OCI-LY3 (cell line): Measurements from ENCODE around the gene FBXW7.
A peak's percentile ranks its signal among the peaks of the same experiment; 100 is the strongest.

ENCODE experiments used
- H2AFZ ChIP-seq: fragments of 200-600, 300-600 bp; shearing (Covaris generic); 2 replicates; pipeline ENCODE4 v1.6.0; 2014; ENCODE audit warnings: antibody characterized with exemption, low read depth, low read length
- H3K27ac ChIP-seq: fragments of 200-600, 300-600 bp; sonication (generic); 2 replicates; pipeline ENCODE4 v1.5.1; 2014; ENCODE audit warnings: mild to moderate bottlenecking, low read length, moderate library complexity, mixed read lengths
- H3K27me3 ChIP-seq: fragments of 200-600, 300-600 bp; sonication (generic); 2 replicates; pipeline ENCODE4 v1.6.1; 2014; ENCODE audit warnings: low read depth, low read length, mixed read lengths
- H3K36me3 ChIP-seq: fragments of 200-600, 300-600 bp; sonication (generic); replicated peaks from 2 replicates; pipeline ENCODE3; 2014; ENCODE audit warnings: low read depth, low read length, mixed read lengths
- H3K4me1 ChIP-seq: fragments of 300-600, 200-600 bp; sonication (generic); 2 replicates; pipeline ENCODE4 v1.6.1; 2014; ENCODE audit warnings: low read length, mixed read lengths
- H3K4me2 ChIP-seq: fragments of 200-600, 300-600 bp; sonication (generic); 2 replicates; pipeline ENCODE4 v1.6.1; 2014; ENCODE audit warnings: low read length, mixed read lengths
- H3K4me3 ChIP-seq: fragments of 300-600, 200-600 bp; sonication (generic); 2 replicates; pipeline ENCODE4 v1.5.1; 2014; ENCODE audit warnings: antibody characterized with exemption, mild to moderate bottlenecking, low read length, moderate library complexity
- H3K79me2 ChIP-seq: fragments of 300-600, 200-600 bp; shearing (Covaris generic); 2 replicates; pipeline ENCODE4 v1.6.1; 2014; ENCODE audit warnings: mild to moderate bottlenecking, low read length, mixed read lengths
- H3K9ac ChIP-seq: fragments of 300-600, 200-600 bp; shearing (Covaris generic); 2 replicates; pipeline ENCODE4 v1.6.0; 2014; ENCODE audit warnings: mild to moderate bottlenecking, low read length, moderate library complexity
- H3K9me3 ChIP-seq: fragments of 200-600, 300-600 bp; shearing (Covaris generic); 2 replicates; pipeline ENCODE4 v1.6.1; 2014; ENCODE audit warnings: low read length, mixed read lengths; ENCODE audit not compliant: insufficient read depth
- H4K20me1 ChIP-seq: fragments of 200-600, 300-600 bp; sonication (generic); 2 replicates; pipeline ENCODE4 v1.6.1; 2016; ENCODE audit warnings: low read length, mixed read lengths; ENCODE audit not compliant: insufficient read depth
- CTCF ChIP-seq: fragments of 200-600, 300-600 bp; sonication (generic); IDR thresholded peaks from 2 replicates; pipeline ENCODE4 v1.5.1; 2014; ENCODE audit warnings: antibody characterized with exemption, low read length, low read depth
- EZH2phosphoT487 ChIP-seq: fragments of 200-600 bp; shearing (Covaris generic); IDR thresholded peaks from 2 replicates; pipeline ENCODE4 v1.6.1; 2018; ENCODE audit warnings: antibody characterized with exemption, mixed run types, low read depth

Gene FBXW7

GRCh38 chr4:152501846-152502536, 33.9 kb downstream of the FBXW7 start:
- H3K4me1 ChIP-seq: peaks cover 64% of the 10 kb centered on the region
- H3K9me3 ChIP-seq: no peaks in the 10 kb centered on the region
- peaks cover 5% of the 10 kb centered on the region for H3K36me3 ChIP-seq
- no peak overlapping the region for H2AFZ ChIP-seq
- peak overlapping the region; percentile 79 for H3K27ac ChIP-seq
- peak overlapping the region; percentile 57 for H3K4me3 ChIP-seq
- TF ChIP-seq EZH2phosphoT487: no peak
- no peak for TF ChIP-seq CTCF
- peak overlapping the region; percentile 67 for H3K4me2 ChIP-seq
- peaks cover 46% of the 10 kb centered on the region for H4K20me1 ChIP-seq
- H3K27me3 ChIP-seq: no peaks in the 10 kb centered on the region
- peak overlapping the region; percentile 59 for H3K9ac ChIP-seq
- H3K79me2 ChIP-seq: peaks cover 95% of the 10 kb centered on the region

GRCh38 chr4:152500800-152501434, 35.0 kb downstream of the FBXW7 start:
- Histone ChIP-seq H3K4me3 (peak overlapping the region; percentile 57), H3K9me3 (no peaks in the 10 kb centered on the region), H3K79me2 (peaks cover 95% of the 10 kb centered on the region), H4K20me1 (peaks cover 50% of the 10 kb centered on the region), H2AFZ (no peak overlapping the region), H3K9ac (peak overlapping the region; percentile 59), H3K36me3 (no peaks in the 10 kb centered on the region), H3K27me3 (no peaks in the 10 kb centered on the region), H3K4me1 (peaks cover 64% of the 10 kb centered on the region), H3K4me2 (peak overlapping the region; percentile 67), H3K27ac (peak overlapping the region; percentile 79)
- peak; percentile 100 for TF ChIP-seq CTCF
- no peak for TF ChIP-seq EZH2phosphoT487

GRCh38 chr4:152500275-152500674, 35.6 kb downstream of the FBXW7 start:
- Histone ChIP-seq H3K4me1 (peaks cover 64% of the 10 kb centered on the region), H3K36me3 (no peaks in the 10 kb centered on the region), H3K4me3 (no peak overlapping the region), H3K27ac (no peak overlapping the region), H3K4me2 (peak overlapping the region; percentile 67), H2AFZ (no peak overlapping the region), H3K79me2 (peaks cover 96% of the 10 kb centered on the region), H3K27me3 (no peaks in the 10 kb centered on the region), H4K20me1 (peaks cover 55% of the 10 kb centered on the region), H3K9me3 (no peaks in the 10 kb centered on the region), H3K9ac (no peak overlapping the region)
- TF ChIP-seq CTCF (no peak), EZH2phosphoT487 (no peak)

- Histone ChIP-seq H3K36me3 (no peaks in the 10 kb centered on the region), H3K27me3 (no peaks in the 10 kb centered on the region), H3K9ac (no peak overlapping the region), H4K20me1 (peaks cover 57% of the 10 kb centered on the region), H3K27ac (peak overlapping the region; percentile 13; the same call in 1 of the 2 replicates), H3K9me3 (no peaks in the 10 kb centered on the region), H3K79me2 (peaks cover 97% of the 10 kb centered on the region), H3K4me2 (peak overlapping the region; percentile 39), H3K4me1 (peaks cover 64% of the 10 kb centered on the region), H3K4me3 (no peak overlapping the region), H2AFZ (no peak overlapping the region)
- TF ChIP-seq EZH2phosphoT487: no peak
- no peak for TF ChIP-seq CTCF
Measured at GRCh38 chr4:152499344-152499743, 36.5 kb downstream of the FBXW7 start.
